ENCODE measurements around the gene NDOR1.

- no peak for TF ChIP-seq GATA2 (IDR thresholded peaks at IDR 0.05; ENCODE audit: low read depth, low read length)
- no peak for TF ChIP-seq GATA3 (IDR thresholded peaks at IDR 0.05; ENCODE audit: low read depth, low read length)
Observed at GRCh38 chr9:137193771-137194170, 11.7 kb upstream of the NDOR1 start.

All from SH-SY5Y (cell line).